ENCODE measurements around the gene ZNF79. TPM values are rescaled to one million over a fixed set of nuclear protein-coding genes. Genes with fewer than 3 reads are reported as not detected.

ZNF79 gene
- total and polyA plus RNA-seq, 9 of the 15 experiments (the other 6 are each of a cell fraction or from before 2014, with no cell fraction given) = 0.62 to 7.0 (median 4.1) TPM

DNA sequence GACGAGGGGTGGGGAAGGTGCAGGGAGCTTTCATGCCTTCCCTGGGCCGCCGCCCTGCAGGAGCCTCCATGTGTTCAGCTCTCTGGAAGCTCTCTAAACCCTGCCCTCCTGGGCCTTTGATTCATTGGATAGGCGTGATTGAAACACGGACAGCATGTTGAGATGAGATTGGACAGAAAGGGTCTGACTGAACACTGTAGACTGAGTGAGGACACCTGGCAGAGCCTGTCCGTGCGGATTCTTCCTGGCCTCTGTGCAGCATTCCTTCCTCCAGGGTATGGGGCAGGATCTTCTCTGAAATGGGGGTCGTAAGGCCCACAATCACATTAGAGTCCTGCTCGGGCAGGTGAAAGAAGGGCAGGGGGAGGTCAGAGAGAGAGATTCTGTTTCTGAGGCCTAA lies 14.2 kb downstream of the ZNF79 start:
- Histone ChIP-seq H4K20me1 (replicated peaks; ENCODE audit: control insufficient read depth, insufficient read depth, low read length) (no peaks in the 10 kb centered on the region), H3K36me3 (ENCODE audit: control insufficient read depth, insufficient read depth, low read length) (peaks cover 83% of the 10 kb centered on the region), H3K79me2 (ENCODE audit: control insufficient read depth, insufficient read depth, low read length) (no peaks in the 10 kb centered on the region), H3K27me3 (ENCODE audit: control insufficient read depth in 2 of 2, insufficient read depth in 2 of 2, low read length in 2 of 2) (no peaks in the 10 kb centered on the region), H2AFZ (ENCODE audit: low read depth, low read length) (no peak overlapping the region), H3K4me2 (ENCODE audit: insufficient read depth, low read length) (no peak overlapping the region), H3K4me1 (replicated peaks in 1 of 2; ENCODE audit: control insufficient read depth in 2 of 2, insufficient read depth in 2 of 2, low read length in 2 of 2) (no peaks in the 10 kb centered on the region), H3K4me3 (no peak overlapping the region), H3K27ac (ENCODE audit: extremely low read depth, low read depth, low read length) (no peak overlapping the region), H3K9me1 (ENCODE audit: control insufficient read depth, insufficient read depth, low read length) (no peaks in the 10 kb centered on the region), H3K9me3 (replicated peaks; ENCODE audit: control insufficient read depth, insufficient read depth, low read depth, low read length) (no peaks in the 10 kb centered on the region; the same call in 1 of the 2 replicates), H3K9ac (ENCODE audit: insufficient read depth in 1 of 2, low read depth in 2 of 2, low read length in 2 of 2) (no peak overlapping the region)
- POLR2A ChIA-PET = no interaction called here
- intact Hi-C loops (cut with micrococcal nuclease) (no loop called here), in situ Hi-C loops (cut with MboI) (no loop called here)
- no peak for DNase-seq (ENCODE audit: extremely low read depth in 1 of 4, low spot score in 3 of 4)
- no peak for ATAC-seq
- CTCF ChIA-PET (ENCODE audit: low intra/inter-chr PET ratio) = no interaction called here
- 97% methylated on average over 9 of the region's 9 CpGs for WGBS (ENCODE audit: insufficient coverage, low coverage, missing lambda C conversion rate)
- BruUV-seq (replicated peaks) = no TSS peak
- no peak for FAIRE-seq
- TF ChIP-seq CBX2 (IDR thresholded peaks at IDR 0.05; ENCODE audit: insufficient read depth, low read length, poor library complexity, severe bottlenecking) (no peak), HSF4 (CRISPR knock-in tag; IDR thresholded peaks at IDR 0.05; ENCODE audit: borderline replicate concordance) (no peak), NCOA6 (IDR thresholded peaks at IDR 0.05) (no peak), COPS2 (conservative IDR thresholded peaks at IDR 0.05) (no peak), ZNF184 (CRISPR knock-in tag; IDR thresholded peaks at IDR 0.05) (no peak), SREBF1 (IDR thresholded peaks at IDR 0.05; ENCODE audit: borderline replicate concordance, low read depth, low read length) (no peak), ZNF146 (CRISPR knock-in tag; IDR thresholded peaks at IDR 0.05; ENCODE audit: unreplicated experiment) (no peak), ZNF75A (CRISPR knock-in tag; IDR thresholded peaks at IDR 0.05) (no peak), BRCA1 (IDR thresholded peaks at IDR 0.05) (no peak), BRCA1 (CRISPR knock-in tag; IDR thresholded peaks at IDR 0.05) (no peak), ZNF224 (CRISPR knock-in tag; IDR thresholded peaks at IDR 0.05) (no peak), FOXM1 (IDR thresholded peaks at IDR 0.05; ENCODE audit: low read depth) (no peak), FOXM1 (CRISPR knock-in tag; IDR thresholded peaks at IDR 0.05; ENCODE audit: low read depth) (no peak), CAMTA2 (CRISPR knock-in tag; conservative IDR thresholded peaks at IDR 0.05) (no peak), ZKSCAN1 (IDR thresholded peaks at IDR 0.05; ENCODE audit: low read depth, low read length) (no peak), BACH1 (tag; IDR thresholded peaks at IDR 0.05) (no peak)
- TF ChIP-seq, protein P1, sequence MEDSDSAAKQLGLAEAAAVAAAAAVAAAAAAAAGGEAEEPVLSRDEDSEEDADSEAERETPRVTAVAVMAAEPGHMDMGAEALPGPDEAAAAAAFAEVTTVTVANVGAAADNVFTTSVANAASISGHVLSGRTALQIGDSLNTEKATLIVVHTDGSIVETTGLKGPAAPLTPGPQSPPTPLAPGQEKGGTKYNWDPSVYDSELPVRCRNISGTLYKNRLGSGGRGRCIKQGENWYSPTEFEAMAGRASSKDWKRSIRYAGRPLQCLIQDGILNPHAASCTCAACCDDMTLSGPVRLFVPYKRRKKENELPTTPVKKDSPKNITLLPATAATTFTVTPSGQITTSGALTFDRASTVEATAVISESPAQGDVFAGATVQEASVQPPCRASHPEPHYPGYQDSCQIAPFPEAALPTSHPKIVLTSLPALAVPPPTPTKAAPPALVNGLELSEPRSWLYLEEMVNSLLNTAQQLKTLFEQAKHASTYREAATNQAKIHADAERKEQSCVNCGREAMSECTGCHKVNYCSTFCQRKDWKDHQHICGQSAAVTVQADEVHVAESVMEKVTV (CRISPR knock-in tag; IDR thresholded peaks at IDR 0.05) = no peak
- TF ChIP-seq, protein P2, sequence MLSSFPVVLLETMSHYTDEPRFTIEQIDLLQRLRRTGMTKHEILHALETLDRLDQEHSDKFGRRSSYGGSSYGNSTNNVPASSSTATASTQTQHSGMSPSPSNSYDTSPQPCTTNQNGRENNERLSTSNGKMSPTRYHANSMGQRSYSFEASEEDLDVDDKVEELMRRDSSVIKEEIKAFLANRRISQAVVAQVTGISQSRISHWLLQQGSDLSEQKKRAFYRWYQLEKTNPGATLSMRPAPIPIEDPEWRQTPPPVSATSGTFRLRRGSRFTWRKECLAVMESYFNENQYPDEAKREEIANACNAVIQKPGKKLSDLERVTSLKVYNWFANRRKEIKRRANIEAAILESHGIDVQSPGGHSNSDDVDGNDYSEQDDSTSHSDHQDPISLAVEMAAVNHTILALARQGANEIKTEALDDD (IDR thresholded peaks at IDR 0.05) = no peak
- TF ChIP-seq, protein P3, sequence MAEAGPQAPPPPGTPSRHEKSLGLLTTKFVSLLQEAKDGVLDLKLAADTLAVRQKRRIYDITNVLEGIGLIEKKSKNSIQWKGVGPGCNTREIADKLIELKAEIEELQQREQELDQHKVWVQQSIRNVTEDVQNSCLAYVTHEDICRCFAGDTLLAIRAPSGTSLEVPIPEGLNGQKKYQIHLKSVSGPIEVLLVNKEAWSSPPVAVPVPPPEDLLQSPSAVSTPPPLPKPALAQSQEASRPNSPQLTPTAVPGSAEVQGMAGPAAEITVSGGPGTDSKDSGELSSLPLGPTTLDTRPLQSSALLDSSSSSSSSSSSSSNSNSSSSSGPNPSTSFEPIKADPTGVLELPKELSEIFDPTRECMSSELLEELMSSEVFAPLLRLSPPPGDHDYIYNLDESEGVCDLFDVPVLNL (CRISPR knock-in tag; IDR thresholded peaks at IDR 0.05; ENCODE audit: low read depth) = no peak
- TF ChIP-seq, protein P4, sequence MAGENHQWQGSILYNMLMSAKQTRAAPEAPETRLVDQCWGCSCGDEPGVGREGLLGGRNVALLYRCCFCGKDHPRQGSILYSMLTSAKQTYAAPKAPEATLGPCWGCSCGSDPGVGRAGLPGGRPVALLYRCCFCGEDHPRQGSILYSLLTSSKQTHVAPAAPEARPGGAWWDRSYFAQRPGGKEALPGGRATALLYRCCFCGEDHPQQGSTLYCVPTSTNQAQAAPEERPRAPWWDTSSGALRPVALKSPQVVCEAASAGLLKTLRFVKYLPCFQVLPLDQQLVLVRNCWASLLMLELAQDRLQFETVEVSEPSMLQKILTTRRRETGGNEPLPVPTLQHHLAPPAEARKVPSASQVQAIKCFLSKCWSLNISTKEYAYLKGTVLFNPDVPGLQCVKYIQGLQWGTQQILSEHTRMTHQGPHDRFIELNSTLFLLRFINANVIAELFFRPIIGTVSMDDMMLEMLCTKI (IDR thresholded peaks at IDR 0.05; ENCODE audit: partially characterized antibody) = no peak
